Psoas muscle (tissue), 8 donors: ENCODE results near the gene HYAL1. TPM values are rescaled to one million over a fixed set of nuclear protein-coding genes. Genes with fewer than 3 reads are reported as not detected.
A peak's percentile ranks its signal among the peaks of the same experiment; 100 is the strongest.

Source experiments
- ATAC-seq, 4 donors: fragments of 200-7000 bp; cut with Tn5 transposase; one replicate each; pipeline ENCODE4 v1.9.1; 2020; ENCODE audit warnings: moderate library complexity in 3 of 4, mild to moderate bottlenecking in 2 of 4
- DNase-seq, 2 donors: peaks; one replicate each; pipeline ENCODE4 v3.0.0-alpha.2; 2020
- H3K27ac ChIP-seq: fragments of 200-600 bp; one replicate; pipeline ENCODE4 v1.8.0; 2022
- H3K27me3 ChIP-seq, 3 donors: fragments of 200-600 bp in 1 of 3; one replicate each; pipeline versions ENCODE4 v1.6.1 to v1.8.0; 2013 to 2022; ENCODE audit warnings: low read length in 2 of 3, mild to moderate bottlenecking in 2 of 3, moderate library complexity in 1 of 3; ENCODE audit not compliant: insufficient read depth in 3 of 3
- H3K36me3 ChIP-seq, 2 donors: fragments of 200-600 bp in 1 of 2; one replicate each; pipeline versions ENCODE4 v1.6.1 to v1.8.0; 2013 to 2022; ENCODE audit warnings: low read depth in 1 of 2, mild to moderate bottlenecking in 1 of 2, moderate library complexity in 1 of 2; ENCODE audit not compliant: insufficient read depth in 1 of 2
- H3K4me1 ChIP-seq: fragments of 200-600 bp; one replicate; pipeline ENCODE4 v1.8.0; 2022
- H3K4me3 ChIP-seq: fragments of 200-600 bp; one replicate; pipeline ENCODE4 v1.8.0; 2022; ENCODE audit warnings: mild to moderate bottlenecking
- H3K9me3 ChIP-seq: fragments of 200-600 bp; one replicate; pipeline ENCODE4 v1.8.0; 2022
- CTCF ChIP-seq: fragments of 200-600 bp; IDR thresholded peaks from one replicate; pipeline ENCODE4 v1.8.0; 2022; ENCODE audit warnings: antibody characterized with exemption
- WGBS, 3 donors: extraction: QIAGEN DNeasy Blood & Tissue Kit; methylation state at CpG; one replicate each; pipeline versions ENCODE4 v1.1.6 to v1.1.7; 2013; 5-methylcytosine and 5-hydroxymethylcytosine counted together
- intact Hi-C, 2 donors: fragments of 100-400 bp; cut with DNase I; formaldehyde crosslinking; loops; one replicate each; pipeline versions ENCODE4 v1.11.0 to v1.14.2; 2022
- polyA plus RNA-seq, 3 donors: library from polyadenylated mRNA; stranded (reverse); fragments of 200-250 nt; gene quantifications; one replicate each; pipeline ENCODE4 v1.2.3, GENCODE V29; 2013
- total RNA-seq, 4 donors: library from RNA; stranded (reverse); fragmentation: NEBNext Ultra II Directional in 2 of 4; extraction: Animal tissue kit (Norgen Biotek cat#: 25700) in 2 of 4; gene quantifications; one replicate each; pipeline versions ENCODE4 v1.2.1 to v1.2.4, GENCODE V29; 2021 to 2023
- donor health status: healthy with polysubstance abuse.
- donor health status: DM: no; HTN: no; CAD: no; lungs with moderate emphysema.
- donor health status: Bipolar disorder and iron deficiency.
- donor health status: healthy.
- donor health status: DM: yes; HTN: yes; CAD: no.
- donor health status: DM: no; HTN: no; CAD: no.
- donor health status: DM: no; HTN: no; CAD: no.
- donor health status: DM: yes; HTN: yes; CAD: no.

The HYAL1 gene
- total and polyA plus RNA-seq, 7 donors = 8.5 to 20.8 (median 13.8) TPM

GRCh38 chr3:50261505-50261904, 41.9 kb downstream of the HYAL1 start:
- no peak for DNase-seq
- no peaks in the 10 kb centered on the region for H3K9me3 ChIP-seq

GRCh38 chr3:50260942-50261441, 42.4 kb downstream of the HYAL1 start:
- Histone ChIP-seq H3K27me3 (no peaks in the 10 kb centered on the region), H3K4me1 (peaks cover 29% of the 10 kb centered on the region), H3K27ac (peak overlapping the region; percentile 98), H3K36me3 (peaks cover 0 to 22% of the 10 kb centered on the region in 2 donors), H3K9me3 (no peaks in the 10 kb centered on the region), H3K4me3 (peak overlapping the region; percentile 80)
- ATAC-seq = no peak
- no peak for TF ChIP-seq CTCF
- 40 to 64% (median 55%) methylated on average over 5 of the region's 5 CpGs for WGBS, 3 donors
- no peak for DNase-seq
- intact Hi-C loops = loop anchor here in 1 of 2 donors (5.0 to 10.0 kb wide), 2 partner anchors 66 to 284 kb away; partner anchors contain the start of gene TUSC2

More at GRCh38 chr3:50261505-50261904, 41.9 kb downstream of the HYAL1 start:
- peak overlapping the region; percentile 80 for H3K4me3 ChIP-seq
- intact Hi-C loops = loop anchor here in 1 of 2 donors (5.0 to 10.0 kb wide), 2 partner anchors 66 to 283 kb away; partner anchors contain the start of gene TUSC2
- no peak for ATAC-seq
- H3K27me3 ChIP-seq = no peaks in the 10 kb centered on the region
- H3K27ac ChIP-seq = peak overlapping the region; percentile 98
- WGBS, 3 donors = 18 to 32% (median 18%) methylated on average over 1 to 2 of the region's 2 CpGs
- peaks cover 0 to 17% of the 10 kb centered on the region in 2 donors for H3K36me3 ChIP-seq
- no peak for TF ChIP-seq CTCF
- peaks cover 25% of the 10 kb centered on the region for H3K4me1 ChIP-seq

- H3K36me3 ChIP-seq = peaks cover 0 to 29% of the 10 kb centered on the region in 2 donors
- no peaks in the 10 kb centered on the region for H3K9me3 ChIP-seq
- ATAC-seq = peak; percentile 93 to 97 (median 94)
- H3K27ac ChIP-seq = peak overlapping the region; percentile 98
- intact Hi-C loops = loop anchor here in 1 of 2 donors (5.0 to 10.0 kb wide), 2 partner anchors 67 to 285 kb away; partner anchors contain the start of gene TUSC2
- peaks cover 22% of the 10 kb centered on the region for H3K4me1 ChIP-seq
- WGBS, 3 donors = 0 to 1% (median 1%) methylated on average over 38 to 70 of the region's 70 CpGs
- H3K4me3 ChIP-seq = peak overlapping the region; percentile 80
- no peaks in the 10 kb centered on the region for H3K27me3 ChIP-seq
- DNase-seq = peak; percentile 95 to 96
- TF ChIP-seq CTCF = peak; percentile 98
These were observed 43.1 kb downstream of the HYAL1 start for GRCh38 chr3:50260027-50260941.

- no peaks in the 10 kb centered on the region for H3K9me3 ChIP-seq
- intact Hi-C loops = loop anchor here in 1 of 2 donors (5.0 to 10.0 kb wide), 2 partner anchors 68 to 285 kb away; partner anchors contain the start of gene TUSC2
- 46 to 55% (median 48%) methylated on average over 18 of the region's 18 CpGs for WGBS, 3 donors
- peak overlapping the region; percentile 80 for H3K4me3 ChIP-seq
- ATAC-seq (peak; percentile 31 to 46 (median 40)), DNase-seq (no peak)
- no peaks in the 10 kb centered on the region for H3K27me3 ChIP-seq
- H3K27ac ChIP-seq = peak overlapping the region; percentile 98
- H3K4me1 ChIP-seq = peaks cover 20% of the 10 kb centered on the region
- no peak for TF ChIP-seq CTCF
- H3K36me3 ChIP-seq = peaks cover 0 to 32% of the 10 kb centered on the region in 2 donors
These were observed 43.8 kb downstream of the HYAL1 start for GRCh38 chr3:50259432-50260026.
